GM23248 (cell line): ENCODE data around the gene SAMD13. TPM values are rescaled to one million over a fixed set of nuclear protein-coding genes. Genes with fewer than 3 reads are reported as not detected.

Experiments used
- DNase-seq: peaks from one replicate; pipeline ENCODE4 v3.0.0-alpha.2; 2015
- H2AFZ ChIP-seq: fragments of 200-600 bp; sonication (generic); 2 replicates; pipeline ENCODE4 v1.6.1; 2016; ENCODE audit warnings: antibody characterized with exemption
- H3F3A ChIP-seq: fragments of 200-600 bp; sonication (generic); 2 replicates; pipeline ENCODE4 v1.6.1; 2016; ENCODE audit warnings: mild to moderate bottlenecking, antibody characterized with exemption, mixed run types; ENCODE audit not compliant: insufficient read depth
- H3K27ac ChIP-seq: fragments of 200-600 bp; sonication (generic); 2 replicates; pipeline ENCODE4 v1.5.1; 2016; ENCODE audit warnings: mild to moderate bottlenecking
- H3K27me3 ChIP-seq: fragments of 200-600 bp; sonication (generic); replicated peaks from 2 replicates; pipeline ENCODE4 v1.6.1; 2016; ENCODE audit warnings: mild to moderate bottlenecking; ENCODE audit not compliant: insufficient read depth
- H3K36me3 ChIP-seq: fragments of 200-600 bp; sonication (generic); 2 replicates; pipeline ENCODE4 v1.6.1; 2016; ENCODE audit warnings: low read depth, mild to moderate bottlenecking
- H3K4me1 ChIP-seq: fragments of 200-600 bp; sonication (generic); 2 replicates; pipeline ENCODE4 v1.6.1; 2016; ENCODE audit warnings: mild to moderate bottlenecking; ENCODE audit not compliant: insufficient read depth
- H3K4me2 ChIP-seq: fragments of 200-600 bp; sonication (generic); one replicate; pipeline ENCODE4 v1.6.1; 2016; ENCODE audit warnings: mild to moderate bottlenecking; ENCODE audit not compliant: unreplicated experiment
- H3K4me3 ChIP-seq: fragments of 200-600 bp; sonication (generic); 2 replicates; pipeline ENCODE4 v1.5.1; 2016; ENCODE audit warnings: mild to moderate bottlenecking
- H3K79me2 ChIP-seq: fragments of 200-600 bp; sonication (generic); 2 replicates; pipeline ENCODE4 v1.6.1; 2016; ENCODE audit warnings: mild to moderate bottlenecking; ENCODE audit not compliant: insufficient read depth
- H3K9ac ChIP-seq: fragments of 200-600 bp; sonication (generic); 2 replicates; pipeline ENCODE4 v1.6.1; 2016; ENCODE audit warnings: mild to moderate bottlenecking
- H3K9me2 ChIP-seq: fragments of 200-600 bp; sonication (generic); 2 replicates; pipeline ENCODE4 v1.6.1; 2016; ENCODE audit warnings: mixed run types, mild to moderate bottlenecking, moderate library complexity; ENCODE audit not compliant: insufficient read depth
- H3K9me3 ChIP-seq: fragments of 200-600 bp; sonication (generic); one replicate; pipeline ENCODE4 v1.6.1; 2017; ENCODE audit warnings: low read depth
- H4K20me1 ChIP-seq: fragments of 200-600 bp; sonication (generic); 2 replicates; pipeline ENCODE4 v1.6.0; 2016; ENCODE audit not compliant: insufficient read depth
- EZH2 ChIP-seq: fragments of 200-600 bp; sonication (generic); IDR thresholded peaks from 2 replicates; pipeline ENCODE4 v1.6.1; 2018; ENCODE audit warnings: antibody characterized with exemption, mild to moderate bottlenecking; ENCODE audit not compliant: insufficient read depth, poor library complexity, severe bottlenecking
- EZH2phosphoT487 ChIP-seq: fragments of 200-600 bp; sonication (generic); IDR thresholded peaks from 2 replicates; pipeline ENCODE4 v1.6.1; 2018; ENCODE audit warnings: antibody characterized with exemption, moderate library complexity, mild to moderate bottlenecking, low read depth; ENCODE audit not compliant: insufficient read depth
- WGBS, 2 experiments: methylation state at CpG; one replicate each; pipeline ENCODE4 v1.1.6; 2015 to 2017; ENCODE audit warnings: low lambda C conversion rate in 2 of 2, low coverage in 1 of 2; ENCODE audit errors: missing lambda C conversion rate in 2 of 2; 5-methylcytosine and 5-hydroxymethylcytosine counted together
- in situ Hi-C: fragments of 300-500 bp; cut with MboI; formaldehyde crosslinking; loops from 2 replicates; pipeline ENCODE4 v1.15.0; 2020
- polyA plus RNA-seq: library from polyadenylated mRNA; unstranded; fragments of >200 nt; fragmentation: Nextera tagmentation; extraction: Ambion mirVana; gene quantifications from 2 replicates; pipeline ENCODE4 v1.2.1, GENCODE V29; 2016
- total RNA-seq: library from RNA; depleted of rRNA; stranded (reverse); fragments of >200 nt; shearing (Covaris generic); gene quantifications from 2 replicates; pipeline ENCODE4 v1.2.3, GENCODE V29; 2014

SAMD13 gene
- total and polyA plus RNA-seq, 2 experiments from 2014 or later, result 0.65 to 0.78 TPM

DNA sequence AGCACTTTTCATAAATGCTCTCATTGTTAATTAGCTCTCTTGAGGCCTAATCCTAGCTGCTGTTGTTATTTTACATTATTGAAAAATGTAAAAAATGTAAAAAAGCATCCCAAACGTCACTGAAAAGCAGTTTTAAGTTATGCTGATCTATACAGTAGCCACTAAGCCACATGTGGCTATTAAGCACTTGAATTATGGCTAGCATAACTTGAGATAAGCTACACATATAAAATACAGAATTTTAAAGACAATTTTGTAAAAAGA is 78.3 kb downstream of the SAMD13 start:
- no peak for DNase-seq
- H3K79me2 ChIP-seq, result no peaks in the 10 kb centered on the region
- no peaks in the 10 kb centered on the region for H3K9me2 ChIP-seq
- H3K4me3 ChIP-seq, result no peak overlapping the region
- no peaks in the 10 kb centered on the region for H4K20me1 ChIP-seq
- peak overlapping the region; percentile 6 for H3K4me2 ChIP-seq
- no peak overlapping the region for H3K9ac ChIP-seq
- H3K27ac ChIP-seq, result no peak overlapping the region
- H3F3A ChIP-seq, result peaks cover 46% of the 10 kb centered on the region
- no peak overlapping the region for H2AFZ ChIP-seq
- 46 to 56% methylated on average over 1 of the region's 1 CpG for WGBS, 2 experiments
- TF ChIP-seq EZH2phosphoT487 (no peak), EZH2 (no peak)
- no peaks in the 10 kb centered on the region for H3K36me3 ChIP-seq
- no peaks in the 10 kb centered on the region for H3K9me3 ChIP-seq
- peaks cover 51% of the 10 kb centered on the region for H3K4me1 ChIP-seq
- in situ Hi-C loops, result no loop called here
- H3K27me3 ChIP-seq, result no peaks in the 10 kb centered on the region

DNA sequence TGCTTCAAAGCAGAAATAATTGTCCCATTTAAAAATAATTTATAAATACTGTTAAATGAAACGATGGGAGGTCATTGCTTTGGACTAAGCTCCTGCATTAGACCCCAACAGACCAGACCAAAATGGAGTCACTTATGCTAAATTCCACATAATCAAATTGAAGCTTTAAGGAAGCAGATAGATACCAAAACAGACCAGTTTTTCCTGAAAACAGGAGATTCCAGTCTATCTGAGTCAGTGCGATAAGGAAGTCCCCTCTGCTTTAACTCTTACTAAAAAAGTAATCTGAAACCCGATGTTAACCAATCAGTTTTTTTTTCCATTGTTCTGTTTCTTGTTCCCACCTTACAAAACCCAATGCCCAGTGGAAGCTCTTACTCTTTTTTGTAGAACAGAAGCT is 80.6 kb downstream of the SAMD13 start:
- H2AFZ ChIP-seq, result no peak overlapping the region
- H3K27ac ChIP-seq, result no peak overlapping the region
- no peaks in the 10 kb centered on the region for H3K36me3 ChIP-seq
- no peaks in the 10 kb centered on the region for H3K9me2 ChIP-seq
- H3K27me3 ChIP-seq, result 0 out of 2 replicates have a peak, but pooled peaks cover 3% of the 10 kb centered on the region
- no peaks in the 10 kb centered on the region for H3K79me2 ChIP-seq
- H3F3A ChIP-seq, result peaks cover 26% of the 10 kb centered on the region
- TF ChIP-seq EZH2phosphoT487, result no peak
- no peak for TF ChIP-seq EZH2
- no peaks in the 10 kb centered on the region for H3K9me3 ChIP-seq
- in situ Hi-C loops, result no loop called here
- WGBS, 2 experiments, result 95 to 100% methylated on average over 3 of the region's 3 CpGs
- no peak overlapping the region for H3K4me2 ChIP-seq
- H3K4me3 ChIP-seq, result no peak overlapping the region
- H4K20me1 ChIP-seq, result no peaks in the 10 kb centered on the region
- DNase-seq, result no peak
- peaks cover 29% of the 10 kb centered on the region for H3K4me1 ChIP-seq
- H3K9ac ChIP-seq, result no peak overlapping the region

DNA sequence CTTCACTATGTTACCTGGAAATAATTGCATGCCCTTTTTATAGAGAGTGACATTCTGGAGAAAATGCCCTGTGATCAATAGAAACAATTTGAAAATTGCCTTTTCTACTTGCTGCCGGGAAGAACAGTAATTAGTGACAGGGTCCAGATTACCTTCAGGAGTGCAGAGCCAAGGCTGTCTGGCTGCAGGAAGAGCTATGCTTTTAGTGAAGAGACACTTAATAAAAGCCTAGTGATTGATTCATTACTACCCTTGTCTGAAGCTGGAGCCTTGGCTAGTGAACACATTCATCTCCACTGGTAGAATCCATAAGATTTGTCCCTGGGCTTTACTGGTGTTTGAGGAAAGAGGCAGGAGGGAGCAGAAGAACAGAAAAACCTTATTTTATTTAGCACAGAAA is 83.8 kb downstream of the SAMD13 start:
- Histone ChIP-seq H3F3A (no peaks in the 10 kb centered on the region), H3K27me3 (0 out of 2 replicates have a peak, but pooled peaks cover 3% of the 10 kb centered on the region), H3K27ac (no peak overlapping the region), H3K9ac (no peak overlapping the region), H3K4me1 (no peaks in the 10 kb centered on the region), H2AFZ (no peak overlapping the region), H3K9me2 (no peaks in the 10 kb centered on the region), H4K20me1 (no peaks in the 10 kb centered on the region), H3K36me3 (no peaks in the 10 kb centered on the region), H3K9me3 (no peaks in the 10 kb centered on the region), H3K79me2 (no peaks in the 10 kb centered on the region), H3K4me2 (no peak overlapping the region), H3K4me3 (no peak overlapping the region)
- TF ChIP-seq EZH2, result no peak
- TF ChIP-seq EZH2phosphoT487, result no peak
- WGBS, 2 experiments, result 95 to 97% methylated on average over 1 of the region's 1 CpG
- DNase-seq, result no peak
- in situ Hi-C loops, result no loop called here

DNA sequence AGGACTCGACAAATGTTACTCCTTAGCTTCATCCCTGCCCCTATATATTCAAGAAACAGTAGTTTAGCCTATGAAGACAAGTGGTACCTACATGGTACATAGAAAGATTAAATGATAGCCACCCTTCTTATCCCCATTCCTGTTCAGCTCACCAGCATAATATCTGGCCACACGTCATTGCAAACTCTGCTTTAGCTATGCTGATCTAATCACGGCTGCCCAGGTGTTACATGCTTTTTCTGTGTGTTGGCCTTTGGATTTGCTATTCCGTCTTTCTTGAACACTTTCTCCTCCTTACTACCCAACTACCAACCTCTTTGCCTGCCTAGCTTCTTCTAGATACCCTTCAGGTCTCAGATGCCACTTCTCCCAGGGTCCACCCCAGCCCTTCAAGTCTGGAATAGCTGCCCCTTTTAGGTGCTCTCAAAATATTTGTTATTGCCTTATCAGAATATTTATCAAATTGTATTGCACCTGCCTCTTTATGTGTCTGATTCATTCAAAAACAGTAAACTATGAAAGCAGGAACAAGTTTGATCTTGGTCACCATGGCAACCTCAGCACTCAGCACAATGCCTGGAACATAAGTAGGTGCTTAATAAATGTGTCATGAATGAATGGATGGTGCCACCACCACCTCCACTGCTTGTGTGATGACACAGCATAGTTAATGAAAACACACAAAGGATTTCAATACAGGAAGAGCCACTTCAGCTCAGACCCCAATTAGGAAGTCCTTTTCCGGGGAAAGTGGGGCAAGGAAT is 85.4 kb downstream of the SAMD13 start:
- H3K9me3 ChIP-seq, result no peaks in the 10 kb centered on the region
- 0 out of 2 replicates have a peak, but pooled peaks cover 3% of the 10 kb centered on the region for H3K27me3 ChIP-seq
- no peak overlapping the region for H3K4me2 ChIP-seq
- in situ Hi-C loops, result no loop called here
- no peak overlapping the region for H3K27ac ChIP-seq
- H3K9me2 ChIP-seq, result no peaks in the 10 kb centered on the region
- H4K20me1 ChIP-seq, result no peaks in the 10 kb centered on the region
- TF ChIP-seq EZH2phosphoT487, result no peak
- no peak for TF ChIP-seq EZH2
- no peak overlapping the region for H2AFZ ChIP-seq
- H3K79me2 ChIP-seq, result no peaks in the 10 kb centered on the region
- no peaks in the 10 kb centered on the region for H3K4me1 ChIP-seq
- no peaks in the 10 kb centered on the region for H3F3A ChIP-seq
- H3K36me3 ChIP-seq, result no peaks in the 10 kb centered on the region
- no peak overlapping the region for H3K4me3 ChIP-seq
- WGBS, 2 experiments, result 75 to 79% methylated on average over 5 of the region's 5 CpGs
- H3K9ac ChIP-seq, result no peak overlapping the region
- DNase-seq, result peak; percentile 15
